ENCODE results near the gene MSI1.

GRCh38 chr12:120367233-120367923, 1.6 kb downstream of the MSI1 start:
- TF ChIP-seq CTCF (conservative IDR thresholded peaks at IDR 0.05; ENCODE audit: low read length) (peak; percentile 75), EZH2phosphoT487 (IDR thresholded peaks at IDR 0.05; ENCODE audit: borderline replicate concordance, low read depth, low read length) (no peak)

Data from OCI-LY7 (cell line).